Measurements from ENCODE around the gene SEPTIN1.
A peak's percentile ranks its signal among the peaks of the same experiment; 100 is the strongest.
"Not testable (repeated sequence)": the region's sequence is repeated elsewhere in the genome, so short reads cannot be mapped to it uniquely, and the experiment has no call there.

The SEPTIN1 gene

GRCh38 chr16:30337964-30338357, 44.4 kb downstream of the SEPTIN1 start:
- DNase-seq = not testable (repeated sequence)

GRCh38 chr16:30335598-30336474, 46.5 kb downstream of the SEPTIN1 start:
- DNase-seq = no peak

- DNase-seq = peak; percentile 90
These were observed 47.2 kb downstream of the SEPTIN1 start for GRCh38 chr16:30335028-30335597.

DNA sequence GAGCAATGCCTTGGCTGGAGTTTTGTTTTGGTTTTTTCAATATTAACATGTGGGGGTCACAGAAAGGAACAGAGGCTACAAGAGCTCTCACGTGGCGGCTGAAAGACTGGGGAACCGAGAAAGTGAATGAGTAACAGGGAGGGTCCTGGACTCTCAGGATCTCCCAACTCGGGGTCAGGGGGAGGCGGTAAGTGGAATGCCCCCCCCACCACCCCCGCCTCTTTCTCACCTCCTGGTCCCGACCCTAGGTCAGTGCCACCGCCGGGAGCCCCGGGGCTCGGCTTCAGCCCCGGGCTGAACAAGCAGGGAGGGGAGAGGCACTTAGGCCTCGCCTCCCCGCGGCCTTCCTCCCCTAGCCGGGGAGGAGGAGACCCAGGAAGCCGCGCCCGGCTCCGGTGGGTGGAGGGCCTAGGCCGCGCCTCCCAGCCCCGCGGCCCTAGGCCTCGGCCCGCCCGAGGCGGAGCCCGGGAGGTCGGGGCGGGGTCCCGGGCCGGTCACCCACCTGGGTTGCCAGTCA, 47.8 kb downstream of the SEPTIN1 start:
- peak; percentile 77 for DNase-seq

All from eye (tissue), 1 donor.